NCI-H82 treated with DMSO at 0.1 percent for 48 hours (cell line): ENCODE data around the gene KIAA0232.

Experiments used
- DNase-seq: peaks from one replicate; lab custom pipeline; 2025; ENCODE audit not compliant: unreplicated experiment; lab: John Stamatoyannopoulos, UW

The KIAA0232 gene

DNA sequence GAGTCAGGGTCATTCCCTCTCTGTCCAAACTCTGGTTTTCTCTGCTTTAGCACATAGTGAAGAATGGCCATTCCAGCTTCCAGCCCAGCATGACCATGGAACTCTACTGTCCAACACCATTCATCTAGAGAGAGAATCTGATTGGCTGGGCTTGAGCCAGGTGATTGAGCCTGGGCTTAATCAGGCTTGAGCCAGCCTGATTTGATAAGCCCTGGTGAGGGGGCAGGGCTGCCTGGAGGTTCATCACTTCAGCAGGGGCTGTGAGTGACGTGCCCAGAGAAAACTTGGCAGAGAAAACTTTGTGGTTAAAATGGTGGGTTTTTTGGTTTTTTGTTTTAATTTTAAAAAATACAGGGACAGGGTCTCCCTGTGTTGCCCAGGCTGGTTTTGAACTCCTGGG lies 62.5 kb downstream of the KIAA0232 start:
- no peak for DNase-seq

DNA sequence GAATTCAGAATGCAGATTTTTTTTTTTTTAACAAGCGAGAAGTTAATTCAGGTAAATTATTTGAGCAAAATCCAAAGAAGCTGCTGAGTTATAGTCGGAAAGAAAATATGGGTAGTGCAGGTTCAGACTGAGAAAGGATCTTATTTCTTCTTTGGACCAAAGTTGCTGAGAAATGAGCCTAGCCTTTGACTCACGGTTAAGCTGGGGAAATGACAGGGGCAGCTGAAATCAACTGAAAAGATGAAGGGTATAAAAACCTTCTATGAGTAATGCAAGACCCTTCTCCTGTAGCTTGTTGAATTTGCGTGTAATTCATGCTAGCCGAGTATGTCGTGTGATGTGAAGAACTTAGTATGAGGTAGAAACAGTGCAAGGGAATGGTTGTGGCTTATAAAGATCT lies 63.0 kb downstream of the KIAA0232 start:
- no peak for DNase-seq

DNA sequence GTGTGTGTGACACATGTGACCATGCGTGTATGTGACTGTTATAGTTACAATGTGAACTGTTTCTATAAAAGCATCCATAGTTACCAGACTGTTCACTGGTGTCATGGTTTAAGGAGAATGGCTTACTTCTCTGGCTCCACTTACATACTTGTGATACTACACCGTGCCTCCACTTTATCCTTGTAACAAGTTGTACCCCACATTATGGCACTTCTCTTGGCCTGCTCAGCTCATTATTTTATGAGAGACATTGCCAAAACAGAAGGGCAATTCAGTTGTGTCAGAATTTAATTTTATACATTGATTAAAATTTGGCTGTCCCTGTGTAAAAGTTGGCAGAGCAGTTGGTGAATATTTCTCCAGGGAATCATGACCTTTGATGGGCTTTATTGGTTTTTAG lies 64.7 kb downstream of the KIAA0232 start:
- DNase-seq: no peak

DNA sequence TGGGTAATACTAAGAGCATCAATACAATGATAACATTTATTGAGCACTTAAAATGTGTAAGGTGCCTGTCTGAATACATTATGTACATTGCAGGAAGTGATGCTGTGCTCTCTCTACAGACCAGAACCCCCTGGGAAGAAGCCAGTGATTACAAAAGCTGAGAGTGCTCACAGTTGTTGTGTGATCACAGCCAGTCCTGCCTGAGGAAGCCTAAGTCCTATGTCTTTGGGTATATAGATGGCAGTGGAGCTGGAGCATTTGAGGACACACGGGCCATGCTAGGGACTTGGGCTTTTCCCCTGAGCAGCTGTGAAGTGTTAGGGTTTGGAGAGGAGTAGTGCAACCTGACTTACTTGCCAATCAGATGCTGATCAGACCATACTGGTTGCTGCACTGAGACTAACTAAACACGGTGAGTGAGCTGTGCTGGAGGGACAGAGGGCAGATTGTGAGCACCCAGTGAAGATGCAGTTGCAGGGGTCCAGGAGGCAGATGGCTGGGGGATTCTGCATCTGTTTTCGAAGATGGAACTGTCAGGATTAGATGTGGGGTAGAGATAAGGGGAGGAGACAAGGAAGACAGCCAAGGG lies 66.3 kb downstream of the KIAA0232 start:
- peak; percentile 37 for DNase-seq

DNA sequence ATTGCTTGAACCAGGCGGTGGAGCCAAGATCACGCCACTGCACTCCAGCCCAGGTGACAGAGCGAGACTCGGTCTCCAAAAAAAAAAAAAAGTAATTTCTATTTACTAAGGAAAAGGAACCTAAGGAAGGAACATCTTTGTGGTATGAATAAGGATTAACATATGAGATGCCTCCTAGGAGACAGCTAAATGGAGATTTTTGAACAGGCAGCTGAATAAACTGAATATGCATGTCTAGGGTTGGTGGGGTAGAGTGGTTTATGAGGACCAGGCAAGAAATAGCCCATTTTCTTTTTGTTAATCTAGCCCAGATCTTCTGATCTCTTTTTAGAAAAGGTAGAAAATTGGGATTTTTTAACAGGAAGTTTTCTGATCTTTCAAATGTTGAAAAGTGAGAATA lies 67.2 kb downstream of the KIAA0232 start:
- DNase-seq: no peak

DNA sequence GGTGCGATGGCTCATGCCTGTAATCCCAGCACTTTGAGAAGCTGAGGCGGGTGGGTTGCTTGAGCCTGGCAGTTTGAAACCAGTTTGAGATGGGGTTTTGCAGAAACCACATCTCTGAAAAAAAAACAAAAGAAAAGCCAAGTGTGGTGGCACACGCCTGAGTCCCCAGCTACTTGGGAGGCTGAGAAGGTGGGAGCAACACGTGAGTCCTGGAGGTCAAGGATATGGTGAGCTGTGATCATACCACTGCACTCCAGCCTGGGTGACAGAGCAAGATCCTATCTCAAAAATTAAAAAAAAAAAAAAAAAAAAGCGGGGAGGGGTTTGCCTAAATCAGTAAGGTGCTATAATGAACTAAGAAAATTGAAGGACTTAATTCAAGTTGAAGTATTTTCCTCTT lies 68.9 kb downstream of the KIAA0232 start:
- no peak for DNase-seq

DNA sequence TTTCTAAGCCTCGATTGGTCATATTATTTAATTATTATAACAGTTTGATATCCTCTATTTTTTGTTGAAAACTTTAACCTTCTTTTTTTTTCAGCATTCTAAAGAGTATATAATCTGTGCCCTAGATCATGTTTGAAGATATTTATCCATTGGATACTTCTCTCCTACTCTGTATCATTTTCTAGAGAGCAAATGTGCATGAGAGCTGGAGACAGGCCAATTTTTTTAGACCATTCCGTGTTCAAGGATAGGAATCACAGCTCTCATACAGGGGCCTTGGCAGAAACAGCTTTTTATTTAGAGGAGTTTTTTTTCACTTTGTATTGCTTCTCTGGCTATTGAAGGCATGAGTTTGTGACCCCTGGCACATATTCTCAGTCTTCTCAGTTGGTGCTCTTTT lies 69.4 kb downstream of the KIAA0232 start:
- no peak for DNase-seq

DNA sequence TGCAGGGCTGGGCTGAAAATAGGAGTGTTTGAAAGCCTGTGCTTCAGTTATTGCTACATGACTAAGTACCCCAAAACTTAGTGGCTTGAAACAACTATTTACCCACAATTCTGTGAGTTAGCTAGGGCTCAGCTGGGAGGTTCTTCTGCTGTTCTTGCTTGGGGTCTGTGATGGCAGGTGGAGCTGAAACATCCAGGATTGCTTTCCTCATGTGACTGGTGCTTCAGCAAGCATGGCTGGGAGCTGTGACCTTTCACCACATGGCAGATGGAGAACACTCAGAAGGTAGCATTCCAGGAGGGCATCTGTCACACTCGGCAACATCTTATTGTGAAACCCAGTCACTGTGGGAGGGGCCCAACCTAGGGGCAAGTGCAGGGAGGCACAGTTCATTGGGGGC lies 70.1 kb downstream of the KIAA0232 start:
- no peak for DNase-seq

DNA sequence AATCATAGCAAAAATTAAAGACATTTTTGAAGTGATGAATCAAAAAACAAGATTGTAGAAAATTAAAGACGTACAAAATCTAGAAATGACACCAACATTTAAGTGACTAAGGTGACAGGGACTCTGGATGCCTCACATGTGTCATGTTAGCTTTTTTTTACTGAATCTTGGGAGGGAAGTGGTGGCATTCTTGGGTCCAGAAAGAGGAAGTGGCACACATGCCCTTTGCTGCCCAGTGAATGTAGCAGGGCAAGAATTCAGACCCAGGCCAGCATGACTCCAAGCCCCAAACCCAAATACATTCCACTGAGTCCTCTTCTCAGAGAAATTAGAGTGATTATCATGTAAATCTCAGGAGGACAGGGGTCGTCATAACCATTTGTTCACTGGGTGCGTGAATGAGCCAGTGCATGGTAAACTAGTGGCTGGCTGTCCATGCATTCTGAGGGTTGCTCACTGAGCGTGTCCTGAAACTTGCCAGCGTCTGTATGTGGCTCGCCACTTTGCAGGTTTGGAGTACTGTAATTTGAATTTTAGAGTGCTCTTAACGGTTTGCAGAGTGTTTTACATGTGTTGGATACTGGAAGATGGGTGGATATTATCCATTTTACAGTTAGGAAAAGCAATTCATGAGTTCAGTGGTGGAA lies 71.7 kb downstream of the KIAA0232 start:
- no peak for DNase-seq

DNA sequence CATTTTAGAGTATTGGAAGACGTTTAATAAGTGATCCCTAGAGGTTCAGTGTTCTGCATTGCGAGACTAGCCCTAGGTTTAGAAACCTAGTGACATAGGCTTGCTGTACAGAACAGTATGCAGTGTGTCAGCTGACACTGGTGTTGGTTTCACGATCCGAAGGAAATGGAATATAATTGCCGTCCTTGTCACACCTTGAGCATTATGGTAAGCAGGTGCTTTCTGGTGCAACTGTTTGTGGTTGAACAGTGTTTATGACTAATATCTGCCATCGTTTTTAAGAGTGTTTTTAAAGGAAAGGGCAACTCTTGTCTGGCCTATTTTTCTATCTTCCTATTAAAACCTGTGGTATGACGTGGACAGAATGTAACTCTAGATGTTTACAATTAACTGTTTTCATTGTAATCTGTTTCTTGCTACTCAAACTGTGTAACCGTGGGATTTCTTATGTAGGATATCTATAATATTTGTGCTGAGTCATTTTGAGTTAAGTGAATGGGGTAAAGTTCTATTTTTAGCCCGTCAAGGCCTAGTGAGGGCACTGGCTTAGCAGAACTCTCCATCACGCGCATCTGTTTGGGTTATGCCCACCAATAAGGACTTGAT lies 73.3 kb downstream of the KIAA0232 start:
- DNase-seq: no peak

DNA sequence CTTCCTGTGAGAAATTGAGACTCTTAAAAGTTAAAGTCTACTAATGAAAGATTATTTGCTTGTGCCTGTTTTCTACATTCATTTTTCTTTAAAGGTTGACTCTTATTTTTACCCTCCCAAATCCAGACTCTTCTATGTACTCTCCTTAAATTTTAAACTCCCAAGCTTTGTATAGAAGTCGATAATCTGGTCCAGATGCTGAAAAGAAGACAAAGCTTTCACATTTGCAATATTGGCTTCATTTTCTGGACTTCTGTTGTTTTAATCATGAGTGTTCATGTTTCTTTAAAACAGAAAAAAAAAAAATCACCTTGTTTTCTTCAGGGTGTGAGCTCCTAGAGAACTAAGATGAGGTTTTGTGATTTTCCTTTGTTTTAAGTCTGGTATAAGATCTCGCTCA lies 73.9 kb downstream of the KIAA0232 start:
- DNase-seq: no peak

DNA sequence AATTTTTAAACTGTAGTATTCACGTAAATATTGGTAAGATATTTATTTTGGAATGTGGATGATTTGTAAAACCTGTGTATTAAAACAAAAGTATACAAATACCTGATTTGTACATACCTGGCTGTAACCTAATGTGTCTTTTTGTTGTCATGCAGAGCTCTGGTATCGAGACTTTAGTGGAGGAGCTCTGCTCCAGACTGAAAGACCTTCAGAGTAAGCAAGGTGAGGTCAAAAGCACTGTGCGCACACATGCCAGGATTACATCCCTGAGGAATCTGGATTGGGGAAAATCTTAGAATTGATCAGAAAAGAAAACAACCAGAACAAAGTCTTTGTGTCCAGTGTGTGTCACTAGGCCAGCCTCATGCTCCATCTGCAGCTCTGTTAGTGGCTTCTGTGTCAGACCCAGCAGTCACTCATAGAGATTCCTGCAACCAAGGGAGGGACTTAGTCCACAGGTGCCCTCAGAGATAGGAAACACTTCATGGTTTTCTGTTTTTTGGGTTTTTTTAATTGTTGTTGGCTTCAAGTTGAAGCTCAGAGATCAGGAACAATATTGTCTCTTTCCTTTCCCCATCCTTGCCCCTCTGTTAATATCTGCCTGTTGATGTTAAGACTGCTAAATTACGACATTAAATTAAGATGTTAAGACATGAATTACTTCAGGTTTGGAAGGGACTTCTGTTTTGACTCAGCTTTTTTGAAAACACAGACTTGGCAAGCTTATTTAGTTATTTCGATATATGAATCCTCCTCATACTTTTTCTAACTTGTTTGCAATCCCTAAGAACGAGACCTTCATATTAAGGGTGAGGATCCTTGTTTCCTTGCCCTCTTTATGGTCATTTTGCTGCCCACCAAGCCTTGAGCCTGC lies 74.7 kb downstream of the KIAA0232 start:
- DNase-seq: no peak

DNA sequence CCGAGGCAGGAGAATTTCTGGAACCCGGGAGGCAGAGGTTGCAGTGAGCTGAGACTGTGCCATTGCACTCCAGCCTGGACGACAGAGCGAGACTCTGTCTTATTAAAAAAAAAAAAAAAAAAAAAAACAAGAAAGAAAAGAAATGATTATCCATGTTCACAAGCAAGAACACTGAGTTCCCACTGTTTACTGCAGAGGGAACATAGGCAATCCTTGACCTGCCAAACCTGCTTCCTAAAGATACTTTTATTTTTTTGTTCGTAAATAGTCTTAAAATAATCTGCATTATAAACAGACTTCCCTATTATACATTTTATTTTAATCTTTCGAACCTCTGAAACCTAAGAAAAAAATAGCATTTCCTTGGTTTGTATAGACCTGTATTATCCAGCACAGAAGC lies 76.5 kb downstream of the KIAA0232 start:
- no peak for DNase-seq

DNA sequence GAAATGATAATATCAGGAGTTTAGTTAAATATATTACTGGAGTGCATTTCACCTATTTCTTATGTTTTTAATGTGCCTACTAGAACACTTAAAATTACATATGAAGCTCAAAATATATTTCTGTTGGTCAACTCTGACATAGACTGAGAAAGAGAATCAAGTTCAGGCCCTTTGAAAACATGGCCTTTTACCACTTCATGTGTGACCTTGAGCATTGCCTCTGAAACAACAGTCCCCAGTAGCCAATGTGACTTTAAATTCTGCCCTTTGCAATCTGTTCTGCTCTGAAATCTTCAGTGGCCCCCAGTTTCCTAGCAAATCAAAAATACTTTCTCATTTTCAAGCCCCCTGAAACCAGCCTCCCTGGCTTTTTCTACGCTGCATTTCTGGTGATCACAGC lies 77.0 kb downstream of the KIAA0232 start:
- no peak for DNase-seq

DNA sequence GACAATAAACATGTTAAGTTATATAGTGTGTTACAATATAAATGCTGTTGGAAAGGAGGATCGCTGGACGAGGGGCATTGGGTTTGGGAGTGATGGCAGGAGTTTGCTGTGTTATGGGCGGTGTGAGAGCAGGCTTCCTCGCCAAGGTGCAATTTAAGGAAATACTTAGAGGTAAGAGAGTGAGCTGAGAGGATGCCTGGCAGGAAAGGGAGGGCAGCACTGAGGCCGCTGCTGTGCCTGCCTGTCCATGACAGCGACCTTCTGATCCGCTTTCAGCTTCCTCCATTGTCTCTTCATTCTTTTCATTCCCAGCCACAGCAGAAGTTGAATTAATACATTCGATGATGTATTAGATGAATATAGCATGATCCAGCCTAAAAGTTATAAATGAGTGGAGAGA lies 85.9 kb downstream of the KIAA0232 start:
- DNase-seq: no peak

DNA sequence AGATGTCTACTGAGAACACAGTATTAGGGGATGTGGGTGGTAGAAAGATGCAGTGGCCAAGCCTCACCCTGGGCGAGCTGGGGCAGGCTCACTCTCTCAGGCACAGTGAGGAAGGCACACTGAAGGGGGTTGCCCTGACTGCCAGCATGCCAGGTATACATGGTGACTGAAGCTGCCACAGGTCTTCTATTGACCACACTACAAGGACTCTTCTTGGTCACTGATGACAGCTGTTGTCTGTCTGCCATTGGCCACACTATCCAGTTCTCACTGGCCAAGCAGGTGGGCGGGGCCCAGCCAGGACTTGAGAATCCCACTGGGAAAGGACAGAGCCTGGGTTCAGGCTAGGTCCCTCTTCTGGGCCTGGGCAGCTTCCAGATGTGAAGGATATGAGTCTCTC lies 87.4 kb downstream of the KIAA0232 start:
- no peak for DNase-seq

DNA sequence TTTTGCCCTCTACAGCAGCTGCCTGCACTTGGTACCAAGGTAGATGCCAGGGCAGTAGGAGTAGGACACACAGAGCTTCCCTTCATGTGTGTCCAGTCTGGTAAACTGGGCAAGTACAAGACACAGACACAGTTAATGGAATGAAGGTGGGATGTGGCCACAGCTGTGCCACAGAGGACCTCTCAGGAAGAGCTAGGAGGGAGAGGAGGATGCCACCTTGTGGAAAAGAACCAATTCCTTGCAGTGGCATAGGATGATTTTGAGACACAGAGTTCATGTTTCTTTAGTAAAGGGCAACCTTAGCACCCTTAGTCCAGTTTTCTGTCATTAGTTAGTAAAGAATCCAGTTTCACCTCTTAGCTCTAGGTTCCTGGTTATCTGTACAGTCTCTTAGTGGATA lies 90.8 kb downstream of the KIAA0232 start:
- no peak for DNase-seq

DNA sequence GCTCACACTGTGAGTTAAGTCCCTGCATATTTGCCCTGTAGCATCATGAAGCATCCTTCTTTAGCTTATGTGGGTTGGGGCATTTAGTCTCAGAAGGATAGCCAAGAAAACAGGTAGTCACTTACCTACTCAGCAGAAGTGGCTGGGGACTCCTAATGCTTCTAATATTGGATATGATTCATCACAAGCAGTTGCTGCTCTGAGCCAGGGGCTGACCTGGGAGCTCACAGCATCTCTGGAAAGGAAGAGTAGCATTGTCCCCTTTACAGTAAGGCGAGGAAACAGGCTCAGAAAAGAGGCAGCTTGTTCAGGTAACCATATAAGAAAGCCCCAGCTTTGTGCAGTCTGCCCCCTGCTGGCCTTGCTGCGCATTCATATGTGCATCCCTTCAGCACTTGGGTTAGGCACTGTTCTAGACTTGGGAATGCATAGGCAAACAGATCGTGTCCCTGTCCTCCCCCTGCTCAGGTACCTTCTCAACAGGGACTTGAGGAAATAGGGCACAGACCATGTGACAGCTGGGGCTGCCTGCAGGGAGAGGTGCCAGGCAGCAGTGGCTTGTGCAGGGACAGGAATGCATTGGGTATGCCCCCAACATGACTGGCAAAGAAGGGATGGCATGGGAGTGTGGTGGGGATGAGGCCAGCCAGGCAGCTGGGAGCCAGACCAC lies 91.4 kb downstream of the KIAA0232 start:
- DNase-seq: no peak

DNA sequence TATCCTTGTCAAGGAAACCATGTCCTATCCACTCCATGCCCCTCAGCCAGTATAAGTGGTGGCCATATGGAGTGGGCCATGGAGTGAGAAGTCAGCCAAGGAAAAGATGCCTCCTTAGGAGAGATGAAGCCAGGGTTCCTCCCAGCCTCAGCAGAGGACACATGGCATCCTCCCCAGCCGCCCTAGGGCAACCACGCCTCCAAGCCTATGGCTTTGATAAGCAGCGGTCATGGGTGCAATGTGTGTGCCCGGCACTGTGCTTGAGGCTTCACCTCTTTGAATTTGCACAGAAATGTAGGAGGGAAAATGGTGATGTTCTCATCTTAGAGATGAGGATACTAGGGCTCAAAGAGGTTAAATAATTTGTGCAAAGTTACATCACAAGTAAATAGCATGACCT lies 92.5 kb downstream of the KIAA0232 start:
- DNase-seq: no peak

DNA sequence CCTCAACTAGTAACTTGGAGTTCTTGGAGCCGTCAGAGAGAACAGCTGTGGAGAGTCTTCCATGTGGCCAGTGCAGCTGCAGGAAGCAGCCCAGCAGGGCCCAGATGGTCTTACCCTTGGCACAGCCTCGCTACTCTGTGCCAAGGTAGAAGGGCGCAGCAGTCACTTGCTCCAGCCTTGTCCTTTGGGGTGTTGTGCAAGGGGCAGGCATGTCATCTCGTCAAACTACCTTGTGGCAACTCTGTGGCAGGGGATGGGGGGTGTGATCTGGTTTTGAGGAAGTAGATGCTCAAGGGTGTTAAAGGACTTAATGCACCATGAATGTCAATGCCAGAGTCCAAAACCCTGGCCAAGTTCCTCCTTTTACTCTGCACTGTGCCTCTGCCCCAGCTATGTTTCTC lies 92.9 kb downstream of the KIAA0232 start:
- DNase-seq: no peak

DNA sequence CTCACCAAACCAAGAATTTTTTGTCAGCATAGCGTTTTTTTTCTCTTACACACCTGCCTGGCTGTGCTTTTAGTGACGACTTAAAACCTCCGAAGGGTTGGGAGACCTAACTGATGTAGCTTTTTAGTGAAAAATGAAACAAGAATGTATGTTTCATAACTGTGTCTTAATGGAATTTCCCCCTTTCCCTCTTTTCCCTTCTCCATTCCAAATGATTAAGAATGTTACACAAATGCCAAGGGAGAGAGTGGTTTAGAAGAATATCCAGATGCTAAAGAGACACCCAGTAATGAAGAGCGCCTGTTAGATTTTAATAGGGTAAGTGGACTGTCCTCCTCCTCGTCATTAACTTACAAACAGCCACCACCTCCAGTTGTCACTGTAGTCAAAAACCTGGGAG lies 93.9 kb downstream of the KIAA0232 start:
- no peak for DNase-seq
